C4-2B (cell line): ENCODE data around the gene AMOT.

Experiments used
- H3K27ac ChIP-seq: fragments of 450-650 bp; 2 replicates; pipeline ENCODE4 v1.5.1; 2017
- ZFX ChIP-seq: fragments of 450-650 bp; IDR thresholded peaks from 2 replicates; pipeline ENCODE4 v1.6.1; 2017
- TF ChIP-seq, protein P1 (sequence below): fragments of 450-650 bp; conservative IDR thresholded peaks from 2 replicates; pipeline ENCODE4 v1.5.1; 2017; ENCODE audit warnings: mild to moderate bottlenecking

The AMOT gene

GRCh38 chrX:112837531-112837930 lies 3.1 kb downstream of the AMOT start:
- no peak for TF ChIP-seq ZFX
- TF ChIP-seq, protein P1, sequence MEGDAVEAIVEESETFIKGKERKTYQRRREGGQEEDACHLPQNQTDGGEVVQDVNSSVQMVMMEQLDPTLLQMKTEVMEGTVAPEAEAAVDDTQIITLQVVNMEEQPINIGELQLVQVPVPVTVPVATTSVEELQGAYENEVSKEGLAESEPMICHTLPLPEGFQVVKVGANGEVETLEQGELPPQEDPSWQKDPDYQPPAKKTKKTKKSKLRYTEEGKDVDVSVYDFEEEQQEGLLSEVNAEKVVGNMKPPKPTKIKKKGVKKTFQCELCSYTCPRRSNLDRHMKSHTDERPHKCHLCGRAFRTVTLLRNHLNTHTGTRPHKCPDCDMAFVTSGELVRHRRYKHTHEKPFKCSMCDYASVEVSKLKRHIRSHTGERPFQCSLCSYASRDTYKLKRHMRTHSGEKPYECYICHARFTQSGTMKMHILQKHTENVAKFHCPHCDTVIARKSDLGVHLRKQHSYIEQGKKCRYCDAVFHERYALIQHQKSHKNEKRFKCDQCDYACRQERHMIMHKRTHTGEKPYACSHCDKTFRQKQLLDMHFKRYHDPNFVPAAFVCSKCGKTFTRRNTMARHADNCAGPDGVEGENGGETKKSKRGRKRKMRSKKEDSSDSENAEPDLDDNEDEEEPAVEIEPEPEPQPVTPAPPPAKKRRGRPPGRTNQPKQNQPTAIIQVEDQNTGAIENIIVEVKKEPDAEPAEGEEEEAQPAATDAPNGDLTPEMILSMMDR, result no peak
- H3K27ac ChIP-seq, result no peak overlapping the region

DNA sequence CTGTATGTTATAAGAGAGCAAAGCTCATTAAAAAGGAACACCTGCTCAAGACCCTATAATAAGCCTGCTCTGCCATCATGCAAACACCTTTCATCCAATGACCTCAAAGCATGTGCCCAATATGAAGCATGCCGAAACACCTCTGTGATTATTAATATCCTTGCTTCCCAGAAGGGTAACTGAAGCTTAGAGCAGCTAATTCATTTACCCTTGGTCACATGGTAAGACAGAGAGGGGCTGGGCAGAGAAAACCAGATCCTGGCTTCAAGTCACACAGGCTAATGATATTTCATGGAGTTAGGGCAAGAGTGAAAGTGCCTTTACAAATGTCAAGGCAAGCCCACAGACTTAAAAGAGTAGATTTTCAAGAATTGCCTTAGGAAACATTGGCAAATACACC lies 5.6 kb downstream of the AMOT start:
- no peak for TF ChIP-seq ZFX
- TF ChIP-seq, protein P1, result no peak
- H3K27ac ChIP-seq, result no peak overlapping the region

GRCh38 chrX:112834031-112834845 lies 6.4 kb downstream of the AMOT start:
- TF ChIP-seq ZFX, result no peak
- TF ChIP-seq, protein P1, result no peak
- H3K27ac ChIP-seq, result no peak overlapping the region

DNA sequence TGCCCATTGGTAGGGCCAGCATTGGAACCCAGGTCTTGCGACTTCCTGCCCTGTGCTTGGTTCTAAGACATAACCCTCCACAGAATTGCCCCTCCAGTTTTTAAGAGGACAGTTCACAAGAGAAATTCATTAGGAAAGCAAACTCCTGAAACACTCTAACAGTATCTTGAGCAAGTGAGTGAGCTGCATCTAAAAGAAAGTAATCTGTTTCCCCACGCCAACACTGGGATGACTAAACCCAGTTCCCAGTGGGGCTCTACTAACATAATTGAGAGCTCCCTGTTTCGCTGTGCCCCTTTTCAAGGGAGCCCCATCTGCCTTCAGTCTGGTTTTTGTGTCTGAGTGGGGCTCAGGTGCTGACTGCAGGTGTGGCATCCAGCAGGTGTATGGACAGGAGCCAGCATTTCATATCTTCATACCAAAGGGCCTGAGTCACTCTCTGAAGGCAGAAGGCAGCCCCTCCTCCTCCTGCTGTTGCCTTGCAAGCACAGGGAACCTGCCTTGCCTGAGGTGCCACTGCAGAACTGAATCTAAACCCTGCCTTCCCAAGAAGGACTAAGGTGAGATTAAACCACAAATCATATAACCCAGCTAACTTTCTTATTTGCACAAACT lies 8.0 kb downstream of the AMOT start:
- H3K27ac ChIP-seq, result no peak overlapping the region
- TF ChIP-seq, protein P1, result no peak
- no peak for TF ChIP-seq ZFX

DNA sequence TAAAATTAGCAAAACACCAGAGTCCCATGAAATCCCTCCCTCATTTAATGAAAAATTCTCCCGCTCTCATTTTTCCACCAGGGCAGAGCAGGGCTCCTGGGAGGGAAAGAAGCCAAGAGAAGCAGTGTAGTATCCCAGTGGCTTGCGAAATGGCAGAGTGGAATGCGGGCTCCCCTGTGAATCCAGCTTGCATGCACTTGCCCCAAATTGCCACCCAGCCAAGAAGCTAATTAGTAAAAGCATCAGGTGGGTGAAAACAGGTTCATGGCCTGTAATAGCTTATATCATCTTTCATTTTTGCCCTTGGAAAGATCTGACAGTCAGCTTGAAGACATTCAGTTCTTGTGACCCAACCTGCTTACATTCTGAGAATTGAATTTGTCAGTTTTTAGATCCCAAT lies 10.1 kb downstream of the AMOT start:
- H3K27ac ChIP-seq, result no peak overlapping the region
- TF ChIP-seq, protein P1, result no peak
- no peak for TF ChIP-seq ZFX

- TF ChIP-seq ZFX, result no peak
- TF ChIP-seq, protein P1, result no peak
- H3K27ac ChIP-seq, result no peak overlapping the region
These were observed 13.2 kb downstream of the AMOT start for GRCh38 chrX:112827292-112827903.

DNA sequence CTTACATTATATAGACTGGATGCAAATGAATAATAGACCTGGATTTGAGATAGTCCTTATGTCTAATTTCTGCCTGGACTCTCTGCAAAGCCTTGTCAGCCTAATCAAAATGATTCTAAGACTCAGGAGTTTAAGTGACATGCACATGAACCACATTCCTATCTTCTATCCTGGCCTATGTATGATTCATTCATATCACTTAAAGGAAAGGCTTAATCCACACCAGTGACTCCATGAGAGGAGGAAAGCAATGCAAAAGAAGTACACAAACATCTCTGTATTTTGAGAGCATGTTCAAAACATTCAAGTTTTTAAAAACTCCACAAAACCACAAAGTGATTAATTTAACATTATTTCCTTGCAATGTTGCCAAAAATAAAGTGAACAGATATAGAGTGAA lies 14.6 kb downstream of the AMOT start:
- H3K27ac ChIP-seq, result no peak overlapping the region
- no peak for TF ChIP-seq ZFX
- TF ChIP-seq, protein P1, result no peak
